SJSA1 (cell line): ENCODE data around the gene CDK14. TPM values are rescaled to one million over a fixed set of nuclear protein-coding genes. Genes with fewer than 3 reads are reported as not detected.

Experiments used
- DNase-seq, 2 experiments: peaks; one replicate each; pipeline ENCODE4 v3.0.0-alpha.2; 2015 to 2020; ENCODE audit warnings: low spot score in 2 of 2, low read depth in 1 of 2
- H3K27ac ChIP-seq: fragments of 250-450 bp; sonication (Bioruptor Pico); 2 replicates; pipeline ENCODE4 v1.5.1; 2020; ENCODE audit warnings: mild to moderate bottlenecking, moderate library complexity
- H3K27me3 ChIP-seq: fragments of 250-450 bp; sonication (Bioruptor Pico); replicated peaks from 2 replicates; pipeline ENCODE4 v1.5.1; 2020; ENCODE audit warnings: mild to moderate bottlenecking, moderate library complexity
- H3K36me3 ChIP-seq: fragments of 250-450 bp; sonication (Bioruptor Pico); 2 replicates; pipeline ENCODE4 v1.5.1; 2020; ENCODE audit warnings: mild to moderate bottlenecking
- H3K4me1 ChIP-seq: fragments of 250-450 bp; sonication (Bioruptor Pico); replicated peaks from 2 replicates; pipeline ENCODE4 v1.6.1; 2021; ENCODE audit warnings: mild to moderate bottlenecking
- H3K4me3 ChIP-seq: fragments of 250-450 bp; sonication (Bioruptor Pico); 2 replicates; pipeline ENCODE4 v1.5.1; 2020; ENCODE audit warnings: mild to moderate bottlenecking
- H3K9me3 ChIP-seq: fragments of 250-450 bp; sonication (Bioruptor Pico); replicated peaks from 2 replicates; pipeline ENCODE4 v1.5.1; 2020; ENCODE audit warnings: mild to moderate bottlenecking
- total RNA-seq: library from RNA; depleted of rRNA; stranded (reverse); fragments of >200 nt; shearing (Covaris generic); gene quantifications from 2 replicates; pipeline ENCODE4 v1.2.3, GENCODE V29; 2014

The CDK14 gene
- total RNA-seq, 1 experiment from 2014 or later = 20.8 TPM

DNA sequence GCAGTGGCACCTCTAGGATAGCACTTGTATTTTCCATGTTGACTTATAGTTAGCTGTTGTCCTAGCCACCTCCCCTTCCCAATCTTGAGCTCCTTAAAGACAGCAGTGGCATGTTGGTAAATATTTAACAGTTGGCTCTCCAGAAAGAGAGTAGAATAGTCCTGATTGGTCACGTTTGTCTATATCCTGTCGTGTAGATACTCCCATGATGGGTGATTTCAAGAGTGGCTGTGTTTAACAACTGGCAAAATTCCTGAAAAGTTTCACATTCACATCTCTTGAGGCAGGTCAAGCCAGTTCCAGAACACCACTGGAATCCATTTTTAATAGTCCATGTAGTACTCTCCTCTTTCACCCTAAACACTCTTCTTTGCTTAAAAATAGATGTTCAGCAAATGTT lies 599.9 kb downstream of the CDK14 start:
- H3K9me3 ChIP-seq = no peaks in the 10 kb centered on the region
- H3K36me3 ChIP-seq = no peaks in the 10 kb centered on the region
- DNase-seq = no peak
- H3K4me1 ChIP-seq = peaks cover 17% of the 10 kb centered on the region
- H3K4me3 ChIP-seq = no peak overlapping the region
- H3K27ac ChIP-seq = no peak overlapping the region
- no peaks in the 10 kb centered on the region for H3K27me3 ChIP-seq

DNA sequence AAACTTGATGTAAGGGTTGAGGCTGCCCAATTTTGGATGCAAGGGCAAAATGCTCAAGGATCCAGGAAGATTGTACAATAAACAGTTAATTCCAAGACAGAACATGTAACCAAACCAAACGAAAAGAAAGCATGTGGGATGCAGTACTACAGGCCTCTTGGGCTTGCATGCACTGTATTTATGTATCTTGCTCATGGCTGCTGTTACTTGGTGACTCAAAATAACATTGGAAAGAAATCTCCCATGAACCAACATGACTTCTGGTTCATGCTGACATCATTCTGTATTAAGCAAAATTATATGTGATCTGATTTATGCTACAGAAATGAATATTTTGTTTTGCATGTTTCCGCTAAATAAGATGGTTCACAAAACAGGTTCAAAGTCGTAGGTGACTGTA lies 602.2 kb downstream of the CDK14 start:
- Histone ChIP-seq H3K27ac (no peak overlapping the region), H3K4me1 (peaks cover under 1% of the 10 kb centered on the region), H3K27me3 (no peaks in the 10 kb centered on the region), H3K4me3 (no peak overlapping the region), H3K9me3 (no peaks in the 10 kb centered on the region), H3K36me3 (no peaks in the 10 kb centered on the region)
- DNase-seq = no peak

DNA sequence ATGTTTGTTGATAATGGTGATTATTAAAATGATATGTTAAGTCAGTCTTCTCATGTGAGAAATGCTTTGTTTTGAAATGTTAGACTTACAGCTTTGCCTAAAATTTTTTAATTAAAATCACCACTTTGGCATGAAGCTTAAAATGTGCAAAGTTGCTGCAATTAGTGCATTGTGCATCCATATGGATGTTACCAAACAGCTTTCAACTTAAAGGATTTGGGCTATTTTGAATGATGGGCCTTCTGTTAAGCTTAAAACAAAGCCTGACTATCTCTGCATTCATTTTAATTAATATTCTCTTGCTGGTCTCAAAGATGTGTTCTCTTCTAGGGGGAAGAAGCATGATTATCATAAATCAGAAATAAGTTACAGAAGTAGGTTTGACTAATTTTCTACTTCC lies 603.5 kb downstream of the CDK14 start:
- Histone ChIP-seq H3K27ac (no peak overlapping the region), H3K4me3 (no peak overlapping the region), H3K36me3 (no peaks in the 10 kb centered on the region), H3K9me3 (no peaks in the 10 kb centered on the region), H3K4me1 (no peaks in the 10 kb centered on the region), H3K27me3 (no peaks in the 10 kb centered on the region)
- no peak for DNase-seq

DNA sequence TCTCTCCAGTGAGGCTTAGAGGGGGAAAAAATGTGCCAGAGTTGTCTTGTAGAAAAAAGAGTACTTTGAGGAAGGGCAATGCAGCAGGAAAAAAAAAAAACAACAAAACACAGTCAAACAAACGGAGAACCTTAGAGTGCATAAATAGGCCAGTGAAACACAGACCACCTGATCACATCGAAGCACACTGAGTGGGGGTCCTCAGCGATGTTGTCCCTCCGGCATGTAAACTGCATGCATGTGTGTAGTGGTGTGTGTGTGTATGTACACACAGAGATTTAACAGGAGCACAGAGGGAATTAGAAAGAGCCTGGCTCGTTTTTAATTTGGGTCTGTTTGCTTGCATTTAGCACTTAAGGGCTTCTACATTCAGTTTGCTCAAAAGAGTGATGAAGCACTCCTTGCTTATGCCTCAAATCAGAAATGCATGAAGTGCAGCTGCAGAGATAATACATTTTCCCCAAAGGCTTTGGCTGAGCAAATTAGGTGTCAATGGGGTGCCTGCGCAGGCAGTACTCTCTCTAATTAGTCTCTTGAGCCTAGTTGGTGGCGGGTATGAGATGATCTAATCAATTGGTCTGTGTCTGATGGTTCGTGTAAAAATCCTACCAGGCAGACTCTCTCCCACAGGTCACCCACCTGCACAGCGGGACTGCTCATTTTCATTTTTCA lies 605.5 kb downstream of the CDK14 start:
- H3K4me3 ChIP-seq = no peak overlapping the region
- no peak for DNase-seq
- H3K27me3 ChIP-seq = no peaks in the 10 kb centered on the region
- H3K36me3 ChIP-seq = no peaks in the 10 kb centered on the region
- H3K27ac ChIP-seq = no peak overlapping the region
- no peaks in the 10 kb centered on the region for H3K9me3 ChIP-seq
- H3K4me1 ChIP-seq = no peaks in the 10 kb centered on the region

DNA sequence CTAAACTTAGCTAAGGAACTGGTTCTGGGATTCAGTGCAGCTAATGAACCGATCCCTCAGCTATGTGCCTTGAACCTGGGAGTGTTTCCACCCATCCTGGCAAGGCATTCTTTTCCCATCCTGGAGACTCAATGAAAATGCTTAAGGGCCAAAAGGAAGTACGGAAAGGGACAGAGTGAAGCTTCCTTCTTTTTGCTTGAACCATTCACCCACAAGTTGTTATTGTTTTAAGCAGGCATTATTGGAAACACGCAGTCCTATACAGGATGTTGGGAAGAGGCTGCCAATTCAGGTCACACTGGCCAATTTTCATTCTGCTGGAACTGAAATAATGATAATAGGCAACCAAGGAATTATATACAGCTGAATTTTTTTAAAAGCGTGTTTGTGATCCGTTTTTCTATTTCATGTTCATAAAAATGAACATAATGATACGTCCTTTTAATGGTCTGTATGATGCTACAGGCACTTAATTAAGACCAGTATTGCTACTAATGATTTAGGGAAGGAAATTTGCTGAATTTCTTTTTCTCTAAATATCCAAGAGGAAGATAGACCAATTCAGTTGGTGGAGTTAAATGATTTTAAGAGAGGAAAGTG lies 610.3 kb downstream of the CDK14 start:
- Histone ChIP-seq H3K9me3 (no peaks in the 10 kb centered on the region), H3K27ac (no peak overlapping the region), H3K36me3 (no peaks in the 10 kb centered on the region), H3K27me3 (no peaks in the 10 kb centered on the region), H3K4me1 (no peaks in the 10 kb centered on the region), H3K4me3 (no peak overlapping the region)
- no peak for DNase-seq

DNA sequence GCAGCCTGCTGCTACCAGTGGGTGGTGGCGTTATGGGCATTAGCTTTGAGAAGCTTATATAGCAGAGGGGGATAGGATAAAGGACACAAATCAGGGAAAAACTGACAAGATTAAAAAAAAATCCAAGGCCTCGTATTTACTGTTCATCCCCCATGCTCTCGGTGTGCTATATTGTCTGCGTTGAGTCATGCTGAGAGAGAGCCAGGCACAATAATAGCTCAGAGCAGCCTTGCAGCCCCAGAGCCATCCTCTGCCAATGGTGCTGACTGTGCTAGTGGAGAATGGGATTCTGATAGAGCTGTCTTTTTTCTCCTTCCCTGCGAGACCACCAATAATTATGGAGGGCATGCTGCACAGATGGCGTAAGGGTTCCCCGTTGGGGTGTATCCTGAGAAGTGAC lies 616.5 kb downstream of the CDK14 start:
- Histone ChIP-seq H3K27ac (no peak overlapping the region), H3K9me3 (no peaks in the 10 kb centered on the region), H3K36me3 (no peaks in the 10 kb centered on the region), H3K4me1 (no peaks in the 10 kb centered on the region), H3K4me3 (no peak overlapping the region), H3K27me3 (no peaks in the 10 kb centered on the region)
- DNase-seq = no peak

DNA sequence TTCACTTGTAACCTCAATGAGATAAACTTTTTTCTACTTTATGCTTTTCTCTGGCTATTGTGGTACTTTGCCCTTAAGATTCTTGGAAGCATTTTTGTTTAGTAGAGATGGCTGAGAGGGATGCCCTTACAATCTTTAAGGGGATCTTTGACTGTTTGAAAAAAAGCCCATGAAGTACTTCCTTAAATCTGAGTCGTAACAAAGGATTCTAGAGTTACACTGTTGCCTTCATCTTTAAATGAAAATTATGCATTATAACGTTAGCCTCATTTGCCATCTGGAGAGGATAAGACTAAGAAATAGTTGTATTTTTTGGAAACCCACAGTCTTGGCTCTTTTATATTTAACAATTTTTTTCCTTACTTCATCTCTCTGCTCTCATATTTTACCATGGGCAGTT lies 630.3 kb downstream of the CDK14 start:
- Histone ChIP-seq H3K4me1 (peaks cover 22% of the 10 kb centered on the region), H3K4me3 (no peak overlapping the region), H3K27ac (no peak overlapping the region), H3K9me3 (no peaks in the 10 kb centered on the region; the same call in 1 of the 2 replicates), H3K36me3 (no peaks in the 10 kb centered on the region), H3K27me3 (no peaks in the 10 kb centered on the region)
- DNase-seq = no peak

DNA sequence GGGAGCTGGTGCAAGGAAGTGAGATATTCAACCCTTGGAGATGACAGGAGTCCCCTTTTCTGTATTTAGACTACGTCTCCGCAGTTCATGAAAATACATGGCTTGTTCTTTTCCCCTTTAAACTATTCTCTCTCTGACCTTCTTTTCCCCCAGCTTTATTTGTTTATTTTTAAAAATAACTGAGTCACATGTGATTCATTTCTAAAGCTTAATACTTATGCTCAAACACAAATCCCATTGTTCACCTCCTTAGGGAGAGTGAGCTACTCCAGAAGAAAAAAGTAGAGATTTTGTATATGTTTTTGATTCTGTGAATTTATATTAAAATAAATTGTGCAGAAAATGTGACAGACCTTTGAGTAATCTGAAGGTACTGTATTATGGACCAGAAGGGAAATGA lies 632.2 kb downstream of the CDK14 start:
- no peak overlapping the region for H3K4me3 ChIP-seq
- no peaks in the 10 kb centered on the region for H3K36me3 ChIP-seq
- no peaks in the 10 kb centered on the region for H3K27me3 ChIP-seq
- H3K9me3 ChIP-seq = no peaks in the 10 kb centered on the region; the same call in 1 of the 2 replicates
- DNase-seq = peak in 1 of 2 experiments; percentile 58
- peaks cover 22% of the 10 kb centered on the region for H3K4me1 ChIP-seq
- peak overlapping the region; percentile 24 for H3K27ac ChIP-seq

DNA sequence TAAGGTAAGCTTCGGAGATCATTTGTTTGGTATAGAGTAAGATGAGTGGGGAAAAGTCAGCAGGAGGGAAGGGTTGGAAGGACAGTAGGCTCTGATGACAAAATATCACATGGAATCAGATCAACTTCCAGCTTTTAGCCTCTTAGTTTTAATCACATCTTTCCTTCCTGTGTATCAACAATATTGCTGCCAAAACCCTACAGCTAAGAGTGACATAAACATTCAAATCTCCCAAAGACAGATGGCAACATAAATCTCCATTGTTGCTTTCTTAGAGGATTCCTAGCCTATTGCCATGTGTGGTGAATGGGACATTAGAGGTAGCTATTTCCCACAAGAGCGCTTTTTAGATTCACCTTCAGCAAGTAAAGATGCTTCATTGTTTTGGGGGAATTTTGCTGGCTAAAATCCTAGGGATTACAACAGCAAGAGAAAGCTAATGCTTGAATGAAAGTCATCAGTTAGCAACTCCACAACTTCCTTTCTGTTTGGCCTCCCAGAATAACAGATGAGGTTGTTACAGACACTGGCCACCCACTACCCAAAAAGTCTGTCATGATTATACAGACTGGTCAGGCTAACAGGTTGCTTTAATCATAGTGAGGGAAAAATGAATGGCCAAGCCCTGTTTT lies 632.9 kb downstream of the CDK14 start:
- Histone ChIP-seq H3K27ac (peak overlapping the region; percentile 24), H3K4me1 (peaks cover 22% of the 10 kb centered on the region)

DNA sequence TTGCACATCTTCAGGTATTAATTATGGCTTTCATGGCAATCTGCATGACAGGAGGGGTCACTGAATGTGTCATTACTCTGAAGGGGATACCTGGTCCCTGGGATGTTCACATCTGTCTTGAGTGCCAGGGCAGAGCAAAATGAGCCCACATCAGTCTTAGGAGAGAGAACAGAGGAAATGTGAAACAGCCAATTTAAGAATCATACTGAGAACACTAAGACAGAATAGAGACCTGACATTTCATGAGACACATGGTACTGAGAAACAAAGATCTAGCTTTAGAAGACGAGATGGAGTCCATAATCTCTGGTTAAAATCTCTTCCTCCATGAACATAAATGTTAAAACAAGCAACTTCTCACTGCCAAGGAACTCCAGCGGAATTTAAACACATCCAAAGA lies 634.0 kb downstream of the CDK14 start:
- Histone ChIP-seq H3K36me3 (no peaks in the 10 kb centered on the region), H3K4me3 (no peak overlapping the region), H3K9me3 (no peaks in the 10 kb centered on the region; the same call in 1 of the 2 replicates), H3K4me1 (peaks cover 22% of the 10 kb centered on the region), H3K27me3 (no peaks in the 10 kb centered on the region), H3K27ac (no peak overlapping the region)
- DNase-seq = no peak

More for the DNA sequence above, 632.9 kb downstream of the CDK14 start:
- H3K27me3 ChIP-seq = no peaks in the 10 kb centered on the region
- no peaks in the 10 kb centered on the region for H3K36me3 ChIP-seq
- no peaks in the 10 kb centered on the region; the same call in 1 of the 2 replicates for H3K9me3 ChIP-seq
- DNase-seq = peak in 1 of 2 experiments; percentile 47
- no peak overlapping the region for H3K4me3 ChIP-seq

DNA sequence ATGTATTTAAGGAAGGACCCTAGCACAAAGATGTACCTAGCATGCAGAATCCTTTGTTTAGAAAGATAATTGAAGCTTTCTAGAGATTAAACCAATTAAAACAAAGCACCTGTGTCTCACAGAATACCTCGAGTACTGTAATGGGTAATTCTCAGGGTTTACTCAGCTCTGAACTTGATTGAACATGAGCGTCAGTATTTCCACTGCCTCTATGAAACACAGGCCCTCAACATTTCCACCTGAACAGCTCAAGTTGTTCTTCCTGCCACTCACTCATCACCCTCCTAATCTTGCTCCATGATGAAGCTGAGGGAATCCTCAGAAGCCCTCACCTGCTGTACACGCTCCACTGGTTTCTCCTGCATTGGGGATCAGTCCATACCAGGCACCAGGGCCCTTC lies 634.4 kb downstream of the CDK14 start:
- H3K4me3 ChIP-seq = no peak overlapping the region
- DNase-seq = no peak
- H3K27ac ChIP-seq = no peak overlapping the region
- no peaks in the 10 kb centered on the region for H3K27me3 ChIP-seq
- H3K4me1 ChIP-seq = peaks cover 22% of the 10 kb centered on the region
- H3K9me3 ChIP-seq = no peaks in the 10 kb centered on the region; the same call in 1 of the 2 replicates
- H3K36me3 ChIP-seq = no peaks in the 10 kb centered on the region

DNA sequence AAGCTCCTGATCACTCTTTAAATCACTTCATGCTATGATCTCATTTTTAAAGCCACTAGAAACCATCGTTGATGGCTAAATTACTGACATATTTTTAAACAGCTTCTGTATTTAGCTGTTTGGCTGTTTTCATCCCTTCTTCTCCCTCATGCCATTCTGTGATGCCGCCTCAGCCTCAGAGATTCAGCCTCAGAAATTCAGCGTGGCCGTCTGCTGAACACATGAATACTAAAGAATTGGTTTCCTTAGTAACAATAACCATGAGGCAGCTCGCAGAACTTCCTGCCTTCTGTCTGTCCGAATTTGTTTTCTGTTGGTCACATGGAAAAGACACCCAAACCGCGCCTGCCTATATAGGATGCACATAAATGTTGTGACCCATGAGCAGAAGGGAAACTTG lies 637.1 kb downstream of the CDK14 start:
- H3K27me3 ChIP-seq = no peaks in the 10 kb centered on the region
- H3K36me3 ChIP-seq = no peaks in the 10 kb centered on the region
- H3K27ac ChIP-seq = no peak overlapping the region
- H3K4me1 ChIP-seq = peaks cover 16% of the 10 kb centered on the region
- no peaks in the 10 kb centered on the region for H3K9me3 ChIP-seq
- H3K4me3 ChIP-seq = no peak overlapping the region
- no peak for DNase-seq

DNA sequence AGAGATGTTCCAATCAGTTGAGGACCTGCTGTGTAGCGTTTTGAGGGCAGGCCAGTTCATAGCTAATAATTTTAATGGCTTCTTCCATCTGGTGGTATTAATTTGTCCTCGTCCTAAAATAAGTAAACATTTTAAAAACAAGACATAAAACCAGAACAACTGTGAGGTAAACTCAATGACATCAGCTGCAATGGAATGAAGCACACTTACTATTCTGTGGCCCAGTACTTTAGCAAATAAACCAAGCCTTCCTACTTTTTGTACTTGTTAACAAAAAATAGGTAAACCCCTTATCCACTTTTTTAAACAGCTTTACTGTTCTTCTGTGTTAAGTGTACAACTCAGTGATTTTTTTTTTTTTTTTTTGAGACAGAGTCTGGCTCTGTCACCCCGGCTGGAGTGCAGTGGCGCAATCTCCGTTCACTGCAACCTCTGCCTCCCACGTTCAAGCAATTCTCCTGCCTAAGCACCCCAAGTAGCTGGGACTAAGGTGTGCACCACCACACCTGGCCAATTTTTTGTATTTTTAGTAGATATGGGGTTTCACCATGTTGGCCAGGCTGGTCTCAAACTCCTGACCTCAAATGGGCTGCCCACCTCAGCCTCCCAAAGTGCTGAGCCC lies 639.2 kb downstream of the CDK14 start:
- Histone ChIP-seq H3K27me3 (no peaks in the 10 kb centered on the region), H3K27ac (no peak overlapping the region), H3K9me3 (no peaks in the 10 kb centered on the region), H3K36me3 (no peaks in the 10 kb centered on the region), H3K4me3 (no peak overlapping the region), H3K4me1 (peaks cover 11% of the 10 kb centered on the region)
- DNase-seq = no peak

DNA sequence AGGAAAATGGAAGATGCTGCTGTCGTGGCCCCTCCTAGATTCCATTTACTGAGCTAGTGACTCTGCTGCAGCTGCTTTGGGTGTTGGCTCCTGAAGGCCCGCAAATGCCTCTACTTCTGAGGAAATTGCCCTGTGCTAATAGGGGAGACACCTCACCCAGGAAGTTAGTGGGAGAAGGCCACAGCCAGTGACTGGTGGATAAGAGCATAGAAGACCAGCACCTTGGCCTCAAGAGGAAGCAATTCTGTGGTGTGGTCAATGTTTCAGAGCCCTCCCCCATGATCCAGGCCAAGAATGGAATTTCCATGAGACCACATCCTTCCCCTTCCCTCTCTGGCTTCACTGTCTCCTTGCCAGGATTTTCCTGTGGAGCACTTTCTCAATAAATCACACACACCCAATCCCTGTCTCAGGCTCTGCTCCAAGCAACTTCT lies 643.1 kb downstream of the CDK14 start:
- Histone ChIP-seq H3K9me3 (no peaks in the 10 kb centered on the region), H3K4me3 (no peak overlapping the region), H3K27ac (peak overlapping the region; percentile 21; the same call in 1 of the 2 replicates), H3K4me1 (peaks cover 11% of the 10 kb centered on the region), H3K27me3 (no peaks in the 10 kb centered on the region), H3K36me3 (no peaks in the 10 kb centered on the region)
- peak; percentile 38 to 43 for DNase-seq
